Endothelial cell of umbilical vein (primary cell): ENCODE results near the gene FAM118B. TPM values are rescaled to one million over a fixed set of nuclear protein-coding genes. Genes with fewer than 3 reads are reported as not detected.

Experiments
- BruUV-seq: library from RNA; stranded (reverse); fragments of 400-500 nt; replicated peaks from 2 replicates; lab custom pipeline; 2021; lab: Mats Ljungman, UMichigan
- CTCF ChIA-PET: fragments of 300-600, 350-600 bp; sonication (Branson Sonifier 250); formaldehyde crosslinking; loops from one replicate; lab custom pipeline; 2021; ENCODE audit warnings: antibody characterized with exemption, inconsistent platforms; lab: Charles Lee
- POLR2A ChIA-PET: fragments of 300-600, 350-600 bp; sonication (Branson Sonifier 250); formaldehyde crosslinking; loops from one replicate; lab custom pipeline; 2021; ENCODE audit warnings: antibody characterized with exemption, inconsistent platforms; lab: Charles Lee
- DNase-seq: peaks from one replicate; pipeline ENCODE4 v3.0.0-alpha.2; 2011; ENCODE audit warnings: low read depth, low spot score
- FAIRE-seq: peaks from 2 replicates; lab custom pipeline; 2011; peaks lifted over from hg19 to GRCh38; lab: Jason Lieb, UNC
- H2AFZ ChIP-seq: 2 replicates; pipeline ENCODE4 v1.6.0; 2012; ENCODE audit warnings: low read depth, low read length, control low read depth, inconsistent platforms
- H3K27ac ChIP-seq: 2 replicates; pipeline ENCODE4 v1.5.1; 2011; ENCODE audit warnings: low read depth, mild to moderate bottlenecking, control low read depth, low read length, moderate library complexity; ENCODE audit not compliant: insufficient read depth
- H3K27me3 ChIP-seq, 2 experiments: 2 replicates each; pipeline versions ENCODE4 v1.6.0 to v1.6.1; 2011; ENCODE audit warnings: low read length in 2 of 2, mixed read lengths in 1 of 2; ENCODE audit not compliant: control insufficient read depth in 2 of 2, insufficient read depth in 2 of 2
- H3K36me3 ChIP-seq, 2 experiments: 2 replicates in 1 of 2; 3 replicates in 1 of 2; pipeline ENCODE4 v1.5.1; 2011; ENCODE audit warnings: low read length in 2 of 2, mild to moderate bottlenecking in 1 of 2, moderate library complexity in 1 of 2; ENCODE audit not compliant: control insufficient read depth in 2 of 2, insufficient read depth in 2 of 2; ENCODE audit errors: extremely low read depth in 1 of 2
- H3K4me1 ChIP-seq: 3 replicates; pipeline ENCODE4 v1.5.1; 2011; ENCODE audit warnings: mild to moderate bottlenecking, low read length; ENCODE audit not compliant: control insufficient read depth, insufficient read depth; ENCODE audit errors: extremely low read depth
- H3K4me2 ChIP-seq: 2 replicates; pipeline ENCODE4 v1.6.1; 2011; ENCODE audit warnings: low read length, control low read depth, mixed read lengths; ENCODE audit not compliant: insufficient read depth
- H3K4me3 ChIP-seq, 3 experiments: fragments of 200-600 bp in 1 of 3; sonication (generic), shearing (Covaris generic) in 1 of 3; replicated peaks in 1 of 3; 2 replicates each; pipeline ENCODE4 v1.5.1; 2011 to 2016; ENCODE audit warnings: control low read depth in 3 of 3, low read length in 3 of 3, mild to moderate bottlenecking in 2 of 3, inconsistent platforms in 1 of 3, low read depth in 1 of 3, moderate library complexity in 1 of 3; ENCODE audit not compliant: insufficient read depth in 1 of 3
- H3K79me2 ChIP-seq: 2 replicates; pipeline ENCODE4 v1.6.0; 2012; ENCODE audit warnings: low read length, inconsistent platforms; ENCODE audit not compliant: control insufficient read depth, insufficient read depth
- H3K9ac ChIP-seq: replicated peaks from 2 replicates; pipeline ENCODE3; 2011; ENCODE audit warnings: low read length, control low read depth; ENCODE audit not compliant: insufficient read depth; ENCODE audit errors: extremely low read depth
- H3K9me1 ChIP-seq: replicated peaks from 3 replicates; pipeline ENCODE4 v1.6.0; 2011; ENCODE audit warnings: mild to moderate bottlenecking, low read length; ENCODE audit not compliant: control insufficient read depth, insufficient read depth; ENCODE audit errors: extremely low read depth
- H3K9me3 ChIP-seq: replicated peaks from 2 replicates; pipeline ENCODE4 v1.5.1; 2012; ENCODE audit warnings: low read length, inconsistent platforms; ENCODE audit not compliant: control insufficient read depth, insufficient read depth
- H4K20me1 ChIP-seq: replicated peaks from 2 replicates; pipeline ENCODE3; 2011; ENCODE audit warnings: mild to moderate bottlenecking, low read length; ENCODE audit not compliant: control insufficient read depth, insufficient read depth; ENCODE audit errors: extremely low read depth
- EZH2 ChIP-seq: IDR thresholded peaks from 2 replicates; pipeline ENCODE4 v1.6.1; 2012; ENCODE audit warnings: borderline replicate concordance, low read depth, mild to moderate bottlenecking, moderate library complexity, low read length, inconsistent platforms; ENCODE audit not compliant: severe bottlenecking
- FOS ChIP-seq: IDR thresholded peaks from 2 replicates; pipeline ENCODE4 v1.6.1; 2011; ENCODE audit warnings: mild to moderate bottlenecking, low read length, moderate library complexity, borderline replicate concordance; ENCODE audit not compliant: insufficient read depth
- GATA2 ChIP-seq: IDR thresholded peaks from 2 replicates; pipeline ENCODE4 v1.7.0; 2011; ENCODE audit warnings: low read depth, mild to moderate bottlenecking, moderate library complexity, mixed read lengths, low read length; ENCODE audit not compliant: insufficient read length, insufficient read depth
- JUN ChIP-seq: IDR thresholded peaks from 2 replicates; pipeline ENCODE4 v1.6.1; 2011; ENCODE audit warnings: borderline replicate concordance, low read depth; ENCODE audit not compliant: insufficient read length, insufficient read depth
- MYC ChIP-seq: IDR thresholded peaks from one replicate; pipeline ENCODE4 v1.6.1; 2011; ENCODE audit warnings: mild to moderate bottlenecking, low read depth, low read length
- POLR2A ChIP-seq: IDR thresholded peaks from 2 replicates; pipeline ENCODE4 v1.6.1; 2012; ENCODE audit warnings: low read depth, mild to moderate bottlenecking, control low read depth, low read length
- POLR2AphosphoS5 ChIP-seq: IDR thresholded peaks from 2 replicates; pipeline ENCODE4 v1.6.1; 2012; ENCODE audit warnings: low read depth, mild to moderate bottlenecking, control low read depth, low read length, moderate library complexity; ENCODE audit not compliant: insufficient read depth
- dilution Hi-C: fragments of 300-500 bp; cut with MboI; formaldehyde crosslinking; loops from one replicate; pipeline ENCODE4 v1.15.0; 2019; ENCODE audit warnings: low sequenced_read_pairs; ENCODE audit not compliant: extremely low pct_ligation_motif_present
- intact Hi-C: fragments of 100-400 bp; cut with micrococcal nuclease; formaldehyde crosslinking; loops from one replicate; pipeline ENCODE4 v1.10.0; 2022
- polyA plus RNA-seq, 4 experiments: library from polyadenylated mRNA; depleted of rRNA in 3 of 4; stranded (reverse) in 3 of 4; unstranded in 1 of 4; fragments of >200 nt; gene quantifications; 2 replicates each; pipeline versions ENCODE4 v1.2.1 to v1.2.3, GENCODE V29; 2011 to 2012; ENCODE audit warnings: missing spikeins in 1 of 4
- total RNA-seq: library from RNA; stranded (reverse); gene quantifications from 2 replicates; pipeline ENCODE4 v1.2.3, GENCODE V29; 2021
- TF ChIP-seq, protein P1 (sequence below), 2 donors: IDR thresholded peaks; 1 replicate in 1 of 2; 2 replicates in 1 of 2; pipeline ENCODE4 v1.5.1; 2011; ENCODE audit warnings: low read length in 2 of 2, mild to moderate bottlenecking in 2 of 2, moderate library complexity in 2 of 2, control low read depth in 1 of 2, inconsistent platforms in 1 of 2, low read depth in 1 of 2; ENCODE audit not compliant: insufficient read depth in 1 of 2; ENCODE audit errors: extremely low read depth in 1 of 2
- TF ChIP-seq, protein P2 (sequence below): IDR thresholded peaks from 2 replicates; pipeline ENCODE4 v1.6.1; 2011; ENCODE audit not compliant: insufficient read depth, insufficient read length

Gene FAM118B
- total and polyA plus RNA-seq, 2 donors (not counting 3 experiments of a cell fraction or from before 2014, with no cell fraction given), result 26.6 to 35.8 TPM

GRCh38 chr11:126163779-126164178, 47.8 kb upstream of the FAM118B start:
- Histone ChIP-seq H3K9ac (no peak overlapping the region), H3K36me3 (no peaks in the 10 kb centered on the region), H3K4me2 (no peak overlapping the region), H3K9me1 (no peaks in the 10 kb centered on the region), H3K4me3 (no peak overlapping the region), H4K20me1 (no peaks in the 10 kb centered on the region), H3K9me3 (no peaks in the 10 kb centered on the region), H3K79me2 (no peaks in the 10 kb centered on the region), H2AFZ (no peak overlapping the region), H3K27ac (no peak overlapping the region), H3K27me3 (peaks cover 0 to 6% of the 10 kb centered on the region in 2 experiments), H3K4me1 (no peaks in the 10 kb centered on the region)
- no TSS peak for BruUV-seq
- ChIA-PET CTCF (no interaction called here), POLR2A (no interaction called here)
- no peak for FAIRE-seq
- TF ChIP-seq, protein P1, sequence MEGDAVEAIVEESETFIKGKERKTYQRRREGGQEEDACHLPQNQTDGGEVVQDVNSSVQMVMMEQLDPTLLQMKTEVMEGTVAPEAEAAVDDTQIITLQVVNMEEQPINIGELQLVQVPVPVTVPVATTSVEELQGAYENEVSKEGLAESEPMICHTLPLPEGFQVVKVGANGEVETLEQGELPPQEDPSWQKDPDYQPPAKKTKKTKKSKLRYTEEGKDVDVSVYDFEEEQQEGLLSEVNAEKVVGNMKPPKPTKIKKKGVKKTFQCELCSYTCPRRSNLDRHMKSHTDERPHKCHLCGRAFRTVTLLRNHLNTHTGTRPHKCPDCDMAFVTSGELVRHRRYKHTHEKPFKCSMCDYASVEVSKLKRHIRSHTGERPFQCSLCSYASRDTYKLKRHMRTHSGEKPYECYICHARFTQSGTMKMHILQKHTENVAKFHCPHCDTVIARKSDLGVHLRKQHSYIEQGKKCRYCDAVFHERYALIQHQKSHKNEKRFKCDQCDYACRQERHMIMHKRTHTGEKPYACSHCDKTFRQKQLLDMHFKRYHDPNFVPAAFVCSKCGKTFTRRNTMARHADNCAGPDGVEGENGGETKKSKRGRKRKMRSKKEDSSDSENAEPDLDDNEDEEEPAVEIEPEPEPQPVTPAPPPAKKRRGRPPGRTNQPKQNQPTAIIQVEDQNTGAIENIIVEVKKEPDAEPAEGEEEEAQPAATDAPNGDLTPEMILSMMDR (IDR thresholded peaks at IDR 0.05; ENCODE audit: extremely low read depth in 1 of 2, insufficient read depth in 1 of 2, low read depth in 1 of 2, low read length in 2 of 2), result no peak
- TF ChIP-seq JUN (no peak), GATA2 (no peak)
- intact Hi-C loops (no loop called here), dilution Hi-C loops (no loop called here)
- no peak for DNase-seq

DNA sequence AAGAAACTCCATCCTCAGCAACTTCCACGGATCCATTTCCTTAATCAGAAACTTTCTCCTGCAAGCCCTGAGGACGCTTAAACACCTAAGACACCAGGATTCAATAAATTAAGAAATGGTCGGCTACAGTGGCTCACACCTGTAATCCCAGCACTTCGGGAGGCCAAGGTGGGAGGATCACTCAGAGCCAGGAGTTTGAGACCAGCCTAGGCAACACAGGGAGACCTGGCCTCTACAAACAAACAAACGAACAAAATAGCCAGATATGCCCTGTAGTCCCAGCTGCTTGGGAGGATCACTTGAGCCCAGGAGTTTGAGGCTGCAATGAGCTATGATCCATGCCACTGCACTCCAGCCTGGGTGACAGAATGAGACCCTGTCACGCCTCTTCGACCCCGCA, 46.8 kb upstream of the FAM118B start:
- no TSS peak for BruUV-seq
- DNase-seq (no peak), FAIRE-seq (no peak)
- POLR2A ChIA-PET, result no interaction called here
- peaks cover 0 to 6% of the 10 kb centered on the region in 2 experiments for H3K27me3 ChIP-seq
- no peaks in the 10 kb centered on the region for H3K4me1 ChIP-seq
- no peaks in the 10 kb centered on the region for H3K9me1 ChIP-seq
- TF ChIP-seq, protein P2, sequence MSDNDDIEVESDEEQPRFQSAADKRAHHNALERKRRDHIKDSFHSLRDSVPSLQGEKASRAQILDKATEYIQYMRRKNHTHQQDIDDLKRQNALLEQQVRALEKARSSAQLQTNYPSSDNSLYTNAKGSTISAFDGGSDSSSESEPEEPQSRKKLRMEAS, result no peak
- TF ChIP-seq POLR2AphosphoS5 (no peak), FOS (no peak), POLR2A (no peak), GATA2 (no peak), JUN (no peak), MYC (no peak), EZH2 (no peak)
- TF ChIP-seq, protein P1 (IDR thresholded peaks at IDR 0.05; ENCODE audit: extremely low read depth in 1 of 2, insufficient read depth in 1 of 2, low read depth in 1 of 2, low read length in 2 of 2), result no peak
- no peak overlapping the region for H3K4me2 ChIP-seq
- dilution Hi-C loops (no loop called here), intact Hi-C loops (no loop called here)
- H4K20me1 ChIP-seq, result no peaks in the 10 kb centered on the region
- CTCF ChIA-PET, result no interaction called here
- H3K9me3 ChIP-seq, result no peaks in the 10 kb centered on the region
- H3K27ac ChIP-seq, result no peak overlapping the region
- no peak overlapping the region for H3K9ac ChIP-seq
- no peak overlapping the region for H2AFZ ChIP-seq
- H3K4me3 ChIP-seq, result no peak overlapping the region
- H3K36me3 ChIP-seq, result no peaks in the 10 kb centered on the region
- no peaks in the 10 kb centered on the region for H3K79me2 ChIP-seq
